Left colon (tissue), 2 donors: Measurements from ENCODE around the gene CYTL1. TPM values are rescaled to one million over a fixed set of nuclear protein-coding genes. Genes with fewer than 3 reads are reported as not detected.
"Not testable (repeated sequence)": the region's sequence is repeated elsewhere in the genome, so short reads cannot be mapped to it uniquely, and the experiment has no call there.

ENCODE experiments used
- ATAC-seq: fragments of 200-7000 bp; cut with Tn5 transposase; one replicate; pipeline ENCODE4 v1.9.1; 2020; ENCODE audit warnings: mild to moderate bottlenecking, moderate library complexity
- DNase-seq, 2 donors: peaks; one replicate each; pipeline ENCODE4 v3.0.0-alpha.2; 2020
- intact Hi-C, 2 donors: fragments of 100-400 bp; cut with DNase I in 1 of 2; cut with micrococcal nuclease in 1 of 2; formaldehyde crosslinking; loops; one replicate each; pipeline versions ENCODE4 v1.11.2 to v1.14.0; 2022; cut with DNase I, micrococcal nuclease
- long read RNA-seq: library from polyadenylated mRNA; unstranded; transcript quantifications from one replicate; pipeline ENCODE4 v2.0.0, GENCODE V29; 2021
- total RNA-seq, 2 donors: library from RNA; stranded (reverse); fragmentation: NEBNext Ultra II Directional; extraction: Animal tissue kit (Norgen Biotek cat#: 25700); gene quantifications; one replicate each; pipeline ENCODE4 v1.2.1, GENCODE V29; 2021
- donor health status: DM: no; HTN: no; CAD: no.
- donor health status: DM: yes; HTN: yes; CAD: no.

Gene CYTL1
- under 1 TPM; 0.52 to 0.78 TPM for total RNA-seq
- long read RNA-seq = 0 reads

DNA sequence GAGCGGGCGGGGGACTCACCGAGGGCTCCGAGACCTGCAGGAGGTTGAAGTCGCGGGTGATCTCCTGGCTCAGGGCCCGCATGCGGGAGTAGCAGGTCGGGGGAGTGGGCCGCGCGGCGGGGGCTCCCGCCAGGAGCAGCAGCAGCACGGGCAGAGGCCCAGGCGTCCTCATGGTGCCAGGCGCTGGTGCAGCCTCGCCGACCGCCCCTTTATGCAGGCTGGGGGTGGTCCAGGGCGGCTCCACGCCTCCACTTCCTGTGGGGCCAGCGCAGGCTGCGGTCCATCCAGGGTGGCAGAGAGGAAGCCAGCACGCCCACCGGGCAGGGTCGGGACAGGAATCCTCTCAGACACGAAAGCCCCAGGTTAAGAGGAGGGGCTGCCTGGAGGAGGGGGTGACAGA lies at the start of gene CYTL1:
Gene CYTL1 (minus strand): TSS at position 185 of the 400 bp plus-strand sequence. CDS start 13 bp downstream, at position 172.
- DNase-seq (no peak), ATAC-seq (no peak)
- intact Hi-C loops = no loop called here

DNA sequence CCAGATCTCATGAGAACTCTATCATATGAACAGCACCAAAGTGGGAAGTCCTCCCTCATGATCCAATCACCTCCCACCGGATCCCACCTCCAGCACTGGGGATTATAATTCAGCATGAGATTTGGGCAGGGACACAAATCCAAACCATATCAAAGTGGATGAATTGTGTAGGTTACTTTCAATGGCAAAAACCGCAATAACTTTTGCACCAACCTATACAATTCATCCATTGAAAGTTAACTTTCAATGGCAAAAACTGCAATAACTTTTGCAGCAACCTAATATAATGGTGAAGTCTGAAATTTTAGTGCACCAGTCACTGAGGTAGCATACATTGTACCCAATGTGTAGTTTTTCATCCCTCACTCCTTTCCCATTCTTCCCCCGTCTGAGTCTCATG lies 48.6 kb upstream of the CYTL1 start:
- ATAC-seq = no peak
- DNase-seq = no peak
- intact Hi-C loops = no loop called here

- DNase-seq, intact Hi-C loops, ATAC-seq: not testable (repeated sequence)
Measured at GRCh38 chr4:5066968-5067367, 47.7 kb upstream of the CYTL1 start.

DNA sequence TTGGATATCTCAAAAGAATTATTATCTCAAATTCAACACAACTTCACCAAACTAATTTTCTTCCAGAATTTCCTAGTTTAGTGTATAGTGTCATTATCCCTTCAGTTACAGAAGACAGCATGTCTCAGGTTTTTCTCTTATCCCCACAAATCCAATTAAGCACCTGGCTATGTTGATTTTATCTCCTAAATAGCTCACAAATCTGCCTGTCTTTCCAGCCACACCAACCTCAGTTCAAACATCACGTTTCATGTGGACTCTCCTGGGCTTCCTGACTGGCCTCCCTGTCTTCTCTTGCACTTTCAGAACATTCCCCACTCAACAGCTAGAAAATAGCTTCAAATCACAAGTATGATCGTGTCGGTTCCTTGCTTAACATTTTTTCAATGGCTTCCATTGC lies 46.8 kb upstream of the CYTL1 start:
- no peak for ATAC-seq
- DNase-seq = no peak
- intact Hi-C loops = no loop called here

DNA sequence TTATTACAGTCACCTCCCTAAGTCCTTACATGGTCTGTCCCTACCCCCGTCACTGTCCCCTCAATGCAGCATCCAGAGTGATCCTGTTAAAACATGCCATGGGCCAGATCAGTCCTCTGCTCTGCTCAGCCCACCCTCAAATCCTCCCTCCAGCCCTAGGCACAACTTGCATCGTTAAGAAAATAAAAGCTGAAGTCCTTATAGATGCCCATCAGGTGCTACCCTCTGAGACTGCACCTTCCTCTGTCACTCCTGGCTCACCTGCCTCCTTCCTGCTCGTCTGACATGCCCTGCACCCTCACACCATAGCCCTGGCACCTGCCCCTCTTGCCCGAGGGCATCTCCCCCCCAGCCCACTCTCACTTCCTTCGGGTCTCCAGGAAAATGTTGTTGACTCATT lies 36.2 kb upstream of the CYTL1 start:
- no peak for DNase-seq
- intact Hi-C loops = no loop called here
- no peak for ATAC-seq

GRCh38 chr4:5054532-5054931 lies 35.3 kb upstream of the CYTL1 start:
- intact Hi-C loops = no loop called here
- ATAC-seq = no peak
- DNase-seq = no peak

- ATAC-seq (no peak), DNase-seq (no peak)
- intact Hi-C loops = no loop called here
Measured at GRCh38 chr4:5052726-5053425, 33.6 kb upstream of the CYTL1 start.

DNA sequence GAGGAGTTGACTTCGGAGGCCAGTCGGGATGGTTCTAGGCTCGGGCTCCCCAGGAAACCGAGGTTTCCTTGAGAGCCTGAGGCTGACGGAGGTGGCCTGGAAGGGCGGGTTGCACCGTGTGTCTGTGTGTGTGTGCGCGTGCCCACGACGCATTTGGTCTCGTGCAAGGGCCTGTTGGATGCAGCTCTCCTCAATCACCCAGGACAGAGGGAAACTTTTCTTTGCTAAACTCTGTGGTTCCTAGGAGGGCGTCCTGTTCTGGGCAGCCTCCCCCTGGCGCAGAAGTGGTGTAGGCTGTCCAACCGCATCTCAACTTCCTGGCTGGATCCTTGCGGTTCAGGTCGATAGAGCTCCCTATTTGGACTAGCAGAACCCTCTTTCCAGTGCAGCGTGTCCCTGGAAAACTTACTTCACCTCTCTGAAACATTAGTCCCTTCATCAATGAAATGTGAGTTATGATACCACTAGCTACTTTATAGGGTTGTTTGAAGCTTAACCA lies 33.0 kb upstream of the CYTL1 start:
- DNase-seq (no peak), ATAC-seq (no peak)
- intact Hi-C loops = no loop called here

GRCh38 chr4:5051278-5052203 lies 32.3 kb upstream of the CYTL1 start, which contains the start of gene STK32B:
Gene STK32B, plus strand, starts transcription at chr4:5051480.
- ATAC-seq = peak; percentile 52
- DNase-seq = peak; percentile 36 to 46
- intact Hi-C loops = no loop called here

DNA sequence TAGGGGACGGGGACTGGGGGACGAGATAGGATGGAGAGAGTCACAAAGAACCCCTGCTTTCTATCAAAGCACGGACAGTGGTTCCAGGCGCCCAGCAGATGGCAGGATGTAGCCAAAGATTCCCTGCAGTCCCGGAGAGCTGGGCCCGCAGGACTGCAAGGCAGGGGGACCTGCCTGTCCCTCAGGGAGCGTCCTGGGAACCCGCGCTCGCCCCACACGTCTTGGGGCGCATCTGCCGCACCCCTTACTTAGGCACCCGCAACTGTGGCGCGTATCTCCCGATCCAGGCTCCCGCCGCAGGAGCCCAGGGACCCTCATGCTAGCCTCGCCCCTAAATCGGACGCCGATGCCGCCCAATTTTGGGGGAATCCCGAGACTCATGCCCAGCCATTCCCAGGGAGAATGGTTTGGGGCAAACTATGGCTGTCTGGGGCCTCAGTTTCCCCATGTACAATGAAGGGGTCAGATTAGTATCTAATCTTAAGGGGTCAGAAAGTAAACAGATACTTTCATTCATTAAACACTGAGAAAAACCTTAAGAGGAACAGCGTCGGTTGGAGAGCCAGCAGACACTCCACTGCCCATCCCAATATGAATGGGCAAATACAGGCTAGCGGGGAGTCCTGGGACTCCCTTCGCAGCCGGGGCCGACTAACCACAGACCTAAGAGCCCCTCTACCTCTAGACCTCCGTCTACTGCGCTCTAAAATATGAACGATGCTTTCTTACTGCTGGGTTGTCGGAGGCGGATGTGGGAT lies 31.4 kb upstream of the CYTL1 start:
- intact Hi-C loops = no loop called here
- peak; percentile 48 to 51 for DNase-seq

DNA sequence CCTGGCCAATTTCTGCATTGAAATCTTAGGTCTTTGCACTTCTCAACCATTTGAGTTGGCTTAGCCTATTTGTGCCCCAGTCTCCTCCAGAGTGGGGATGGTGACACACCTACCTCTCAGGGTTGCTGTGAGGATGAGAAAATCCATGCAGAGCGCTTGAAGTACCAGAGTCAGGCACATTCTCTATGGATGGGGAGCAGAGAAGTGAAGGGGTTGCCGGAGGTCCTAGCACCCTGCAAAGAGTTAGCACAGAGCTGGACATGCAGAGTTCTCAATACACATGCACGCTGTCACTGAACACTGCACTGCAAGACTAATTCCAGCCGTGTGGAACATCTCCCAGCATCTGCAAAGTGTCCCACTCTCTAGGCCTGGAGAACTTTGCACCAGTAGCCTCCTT lies 29.5 kb upstream of the CYTL1 start:
- intact Hi-C loops = no loop called here
- no peak for DNase-seq
- no peak for ATAC-seq

More for the DNA sequence above, 31.4 kb upstream of the CYTL1 start:
- peak; percentile 63 for ATAC-seq

DNA sequence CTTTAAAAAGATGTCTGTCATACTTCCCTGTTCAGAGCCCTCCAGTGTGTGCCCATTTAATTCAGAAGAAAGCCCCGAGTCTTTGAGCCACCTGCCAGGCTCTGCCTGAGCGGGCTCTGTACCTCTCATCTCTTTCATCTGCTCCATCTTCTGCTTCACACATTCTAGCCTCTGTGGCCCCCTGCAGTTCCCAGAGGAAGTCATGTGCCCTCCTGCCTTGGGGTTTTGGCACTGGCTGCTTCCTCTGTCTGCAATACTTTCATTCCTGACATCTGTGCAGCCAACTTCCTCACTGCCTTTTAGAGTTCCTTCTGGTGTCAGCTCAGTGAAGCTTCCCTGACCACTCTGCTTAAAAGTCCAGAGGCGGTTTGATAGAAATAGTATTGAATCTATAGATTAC lies 25.8 kb upstream of the CYTL1 start:
- intact Hi-C loops = no loop called here
- ATAC-seq = no peak
- DNase-seq = no peak

- no peak for ATAC-seq
- intact Hi-C loops = no loop called here
- DNase-seq = no peak
Measured at GRCh38 chr4:5044341-5044740, 25.1 kb upstream of the CYTL1 start.

DNA sequence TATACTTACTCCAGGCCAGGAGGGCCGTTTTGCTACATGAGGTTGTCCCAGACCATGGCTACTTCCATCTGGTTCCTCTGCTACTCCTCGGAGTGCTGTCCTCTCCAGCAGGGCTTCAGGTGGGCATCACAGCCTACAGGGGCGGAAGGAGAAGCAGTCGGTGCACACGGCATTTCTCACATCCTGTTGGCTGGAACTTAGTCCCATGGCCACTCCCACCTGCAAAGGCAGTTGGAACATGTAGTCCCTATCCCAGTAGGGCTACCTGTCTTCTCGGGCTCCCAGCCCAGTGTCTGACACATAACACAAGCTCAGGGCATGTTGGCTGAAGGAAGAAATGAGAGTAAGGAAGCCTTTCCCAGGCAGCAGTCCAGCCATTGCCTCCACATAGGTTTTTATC lies 24.3 kb upstream of the CYTL1 start:
- ATAC-seq (no peak), DNase-seq (no peak)
- intact Hi-C loops = no loop called here

DNA sequence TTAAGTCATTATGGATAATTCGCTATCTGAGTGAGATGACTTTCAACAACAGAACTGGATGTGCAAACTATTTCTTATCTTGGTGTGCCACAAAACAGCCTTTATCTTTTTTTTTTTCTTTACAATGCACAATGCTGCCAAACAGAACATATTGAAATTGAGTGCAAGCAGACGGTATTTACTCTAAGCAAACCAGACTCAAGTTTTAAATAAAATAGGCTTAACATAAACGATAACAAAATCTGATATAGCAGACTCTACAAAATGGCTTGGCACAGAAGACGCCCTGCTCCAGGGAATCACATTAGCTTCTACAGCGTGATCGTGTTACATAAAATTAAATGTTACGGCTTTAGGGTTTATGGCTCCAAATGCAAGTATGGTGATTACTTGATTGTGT lies 22.4 kb upstream of the CYTL1 start:
- ATAC-seq = no peak
- intact Hi-C loops = no loop called here
- no peak for DNase-seq

DNA sequence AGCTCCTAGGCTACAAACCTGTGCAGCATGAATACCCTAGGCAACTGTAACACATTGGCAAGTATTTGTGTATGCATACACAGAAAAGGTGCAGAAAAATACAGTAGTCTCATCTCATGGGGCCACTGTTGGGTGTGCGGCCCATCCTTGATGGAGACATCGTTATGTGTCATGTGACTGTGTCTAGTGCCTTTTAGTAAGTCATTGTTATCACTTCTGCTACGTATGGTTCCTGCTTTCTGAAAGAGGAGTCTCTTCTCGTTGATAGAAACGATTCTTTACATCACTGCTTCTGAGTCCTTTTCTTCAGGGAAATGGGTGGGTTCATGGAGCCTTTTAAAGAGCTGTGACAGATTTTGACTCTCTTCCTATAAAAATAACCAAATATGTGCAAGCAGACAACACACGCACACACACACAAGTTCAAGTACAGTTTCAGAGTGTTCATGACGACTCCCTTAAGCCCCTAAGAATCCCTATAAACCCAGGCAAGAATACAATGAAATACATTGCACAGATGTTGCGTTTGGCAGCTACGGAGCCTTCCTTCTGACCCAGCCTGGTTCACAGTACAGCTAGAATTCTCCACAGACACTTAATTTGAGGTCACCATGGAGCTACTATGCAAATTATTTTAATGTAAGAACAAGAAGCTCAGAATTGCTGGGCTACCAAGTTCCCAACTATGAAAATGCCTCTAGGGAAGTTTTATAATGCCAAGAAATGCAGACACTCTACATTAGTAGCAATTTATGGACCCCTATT lies 21.8 kb upstream of the CYTL1 start:
- ATAC-seq (no peak), DNase-seq (no peak)
- intact Hi-C loops = no loop called here

- intact Hi-C loops = no loop called here
- ATAC-seq (no peak), DNase-seq (no peak)
Measured at GRCh38 chr4:5039800-5040199, 20.5 kb upstream of the CYTL1 start.
